Fibroblast of mammary gland (primary cell): ENCODE results near the gene ENDOU.
A peak's percentile ranks its signal among the peaks of the same experiment; 100 is the strongest.
"Not testable (repeated sequence)": the region's sequence is repeated elsewhere in the genome, so short reads cannot be mapped to it uniquely, and the experiment has no call there.

Experiments
- DNase-seq: peaks from one replicate; pipeline ENCODE4 v3.0.0-alpha.2; 2010; ENCODE audit warnings: low read depth
- H3K4me3 ChIP-seq: 2 replicates; pipeline ENCODE4 v1.5.1; 2011; ENCODE audit warnings: low read depth, mild to moderate bottlenecking, low read length, moderate library complexity; ENCODE audit not compliant: control insufficient read depth
- CTCF ChIP-seq: conservative IDR thresholded peaks from 2 replicates; pipeline ENCODE4 v1.5.1; 2011; ENCODE audit warnings: low read depth, low read length, inconsistent platforms; ENCODE audit not compliant: control insufficient read depth, insufficient read depth

The ENDOU gene

GRCh38 chr12:47689215-47689614, 36.1 kb downstream of the ENDOU start:
- no peak overlapping the region for H3K4me3 ChIP-seq
- no peak for DNase-seq
- TF ChIP-seq CTCF = no peak

- H3K4me3 ChIP-seq = no peak overlapping the region
- no peak for DNase-seq
- no peak for TF ChIP-seq CTCF
Measured at GRCh38 chr12:47687636-47688035, 37.7 kb downstream of the ENDOU start.

- TF ChIP-seq CTCF = peak; percentile 77
- no peak overlapping the region for H3K4me3 ChIP-seq
- peak; percentile 57 for DNase-seq
Measured at GRCh38 chr12:47686645-47687240, 38.5 kb downstream of the ENDOU start.

DNA sequence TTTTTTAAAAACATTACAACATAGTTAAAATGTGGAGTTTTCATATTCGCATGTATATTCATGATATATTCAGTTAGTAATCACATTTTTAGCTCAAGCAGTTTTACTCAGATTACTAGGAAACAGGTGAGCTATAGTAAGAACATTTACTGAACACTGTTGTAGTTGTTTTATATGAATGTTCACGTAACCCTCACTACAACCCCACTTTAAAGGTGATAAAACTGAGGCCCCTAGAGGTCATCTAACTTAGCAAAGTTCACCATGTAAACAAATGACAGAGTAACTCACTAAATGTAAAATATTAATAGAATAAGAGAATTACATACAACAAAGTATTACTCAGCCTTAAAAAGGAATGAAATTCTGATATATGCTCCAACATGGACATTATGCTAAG, 45.5 kb downstream of the ENDOU start:
- no peak for DNase-seq
- TF ChIP-seq CTCF = no peak
- no peak overlapping the region for H3K4me3 ChIP-seq

GRCh38 chr12:47672068-47672467, 53.2 kb downstream of the ENDOU start:
- H3K4me3 ChIP-seq = no peak overlapping the region
- no peak for TF ChIP-seq CTCF
- DNase-seq = no peak

DNA sequence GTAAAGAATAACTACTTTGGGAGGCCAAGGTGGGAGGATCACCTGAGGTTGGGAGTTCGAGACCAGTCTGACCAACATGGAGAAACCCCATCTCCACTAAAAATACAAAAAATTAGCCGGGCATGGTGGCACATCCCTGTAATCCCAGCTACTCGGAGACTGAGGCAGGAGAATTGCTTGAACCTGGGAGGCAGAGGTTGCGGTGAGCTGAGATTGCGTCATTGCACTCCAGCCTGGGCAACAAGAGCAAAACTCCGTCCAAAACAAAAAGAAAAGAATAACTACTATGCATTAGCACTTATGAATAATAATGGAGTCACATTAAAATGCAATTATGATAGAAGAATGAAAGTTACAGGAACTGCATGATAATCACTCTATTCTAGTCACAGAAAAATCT, 57.4 kb downstream of the ENDOU start:
- not testable (repeated sequence) for H3K4me3 ChIP-seq, DNase-seq
